HG03039 (cell line): Measurements from ENCODE around the gene EPS15.

ENCODE experiments used
- ATAC-seq: cut with Tn5 transposase; IDR thresholded peaks from one replicate; pipeline ENCODE4 v1.9.1; 2021; ENCODE audit warnings: mild to moderate bottlenecking, moderate library complexity; ENCODE audit not compliant: unreplicated experiment

Gene EPS15

GRCh38 chr1:51322417-51323101 lies 196.5 kb downstream of the EPS15 start:
- no peak for ATAC-seq

DNA sequence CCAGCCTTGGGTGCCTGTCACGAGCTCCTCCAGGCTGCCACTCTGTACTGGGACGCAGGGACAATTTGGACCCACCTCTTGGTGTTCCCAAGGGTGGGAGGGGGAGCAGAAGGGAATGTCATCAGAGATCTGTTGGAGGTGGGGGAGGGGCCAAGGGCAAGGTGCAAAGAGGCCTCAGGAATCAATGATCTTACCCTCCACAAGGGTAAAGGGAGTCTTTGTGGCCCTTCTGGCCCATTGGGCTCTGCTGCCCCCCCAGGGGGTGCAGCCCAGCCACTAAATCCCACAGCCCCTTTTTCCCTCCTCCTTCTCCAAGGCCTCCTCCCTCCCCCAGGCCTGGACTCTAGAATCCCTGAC lies 197.2 kb downstream of the EPS15 start:
- ATAC-seq = no peak

DNA sequence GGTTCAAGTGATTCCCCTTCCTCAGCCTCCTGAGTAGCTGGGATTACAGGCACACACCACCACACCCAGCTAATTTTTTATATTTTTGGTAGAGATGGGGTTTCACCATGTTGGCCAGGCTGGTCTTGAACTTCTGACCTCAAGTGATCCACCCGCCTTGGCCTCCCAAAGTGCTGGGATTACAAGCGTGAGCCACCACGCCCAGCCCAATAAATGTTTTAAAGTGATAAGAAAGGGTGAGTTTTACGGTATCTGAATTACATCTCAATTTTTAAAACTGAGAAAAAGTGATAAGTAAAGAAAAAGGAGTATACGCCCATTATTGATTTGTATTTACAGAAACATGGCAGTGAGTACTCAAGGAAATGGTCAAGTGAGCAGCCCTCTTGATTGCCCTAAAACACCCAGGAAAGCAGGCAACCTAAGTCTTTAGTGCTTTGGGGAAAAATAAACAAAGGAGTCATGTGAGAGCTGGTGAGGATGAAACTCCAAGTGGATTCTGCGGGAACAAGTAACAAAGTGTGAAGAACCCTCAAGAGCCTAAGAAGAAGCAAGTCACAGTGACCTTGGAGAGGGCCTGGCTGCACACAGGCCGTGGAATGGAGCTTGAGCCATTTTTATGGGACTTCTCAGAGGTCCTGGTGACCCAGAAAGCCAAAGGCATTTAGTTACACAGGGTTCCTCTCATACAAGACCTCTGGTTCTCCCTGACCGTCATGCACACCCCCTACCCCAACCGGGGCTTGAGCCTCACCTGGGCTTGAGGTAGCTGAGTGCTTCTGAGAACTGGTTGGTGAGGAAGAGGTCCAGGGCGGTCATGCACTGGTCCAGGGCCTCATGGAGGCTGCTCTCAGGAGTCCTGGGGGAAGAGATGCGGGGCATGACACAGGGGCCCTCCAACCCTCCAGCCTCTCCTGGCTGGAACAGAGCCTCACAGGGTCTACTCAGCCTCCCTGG lies 197.8 kb downstream of the EPS15 start:
- ATAC-seq = no peak

DNA sequence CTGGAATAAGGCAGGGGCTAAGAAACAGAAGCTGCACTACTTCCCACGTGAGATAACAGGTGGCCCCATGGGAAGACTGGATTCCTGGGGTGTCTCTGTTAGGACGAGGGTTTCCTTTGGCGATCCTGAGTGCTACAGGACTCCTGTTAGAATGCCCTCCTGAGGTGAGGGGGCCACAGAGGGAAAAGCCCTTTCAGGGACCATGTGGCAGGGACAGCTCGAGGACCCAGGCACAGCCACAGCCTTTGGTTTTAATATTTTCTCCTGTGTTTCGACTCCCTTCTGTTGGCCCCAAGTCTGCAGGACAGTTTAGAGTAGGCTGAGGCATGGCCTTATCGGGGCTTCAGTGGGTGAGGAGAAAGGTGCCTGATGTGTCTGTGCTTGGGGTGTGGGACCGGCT lies 201.3 kb downstream of the EPS15 start:
- ATAC-seq = no peak

DNA sequence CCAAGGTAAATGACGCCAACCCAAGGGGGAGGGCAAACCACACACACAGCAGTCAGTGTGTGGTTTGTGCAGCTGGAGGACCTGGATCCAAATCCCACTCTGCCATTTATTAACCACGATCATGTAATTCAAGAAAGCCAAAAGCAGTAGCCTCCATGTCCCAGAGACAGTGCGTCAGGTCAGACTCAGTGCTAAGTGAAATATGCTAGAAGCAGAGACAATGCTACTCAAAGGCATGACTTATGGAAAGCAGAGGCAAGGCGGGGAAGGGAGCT lies 202.3 kb downstream of the EPS15 start:
- ATAC-seq = no peak

- no peak for ATAC-seq
Measured at GRCh38 chr1:51316113-51316845, 202.8 kb downstream of the EPS15 start.

GRCh38 chr1:51314974-51315373 lies 204.1 kb downstream of the EPS15 start:
- no peak for ATAC-seq

GRCh38 chr1:51313961-51314777 lies 204.9 kb downstream of the EPS15 start:
- ATAC-seq = no peak

- no peak for ATAC-seq
Measured at GRCh38 chr1:51313268-51313852, 205.7 kb downstream of the EPS15 start.

DNA sequence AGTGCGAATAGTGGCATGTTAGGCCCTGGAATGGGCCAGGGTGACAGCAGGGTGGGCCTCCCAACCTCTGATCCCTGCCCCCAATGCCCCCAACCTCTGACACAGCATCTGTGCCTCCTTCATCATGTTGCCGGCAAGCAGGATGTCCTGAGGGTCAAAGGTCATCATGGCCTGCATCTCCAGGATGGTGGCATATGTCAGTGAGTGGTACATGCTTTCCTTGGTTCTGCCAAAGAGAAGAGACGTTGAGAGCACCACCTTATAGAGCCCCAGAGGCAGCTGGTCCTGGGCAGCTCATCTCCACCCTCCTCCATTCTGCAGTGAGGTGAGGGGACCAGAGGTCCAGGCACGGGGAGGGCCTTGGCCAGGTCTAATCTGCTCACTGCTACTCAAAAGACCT lies 206.3 kb downstream of the EPS15 start:
- ATAC-seq = no peak

DNA sequence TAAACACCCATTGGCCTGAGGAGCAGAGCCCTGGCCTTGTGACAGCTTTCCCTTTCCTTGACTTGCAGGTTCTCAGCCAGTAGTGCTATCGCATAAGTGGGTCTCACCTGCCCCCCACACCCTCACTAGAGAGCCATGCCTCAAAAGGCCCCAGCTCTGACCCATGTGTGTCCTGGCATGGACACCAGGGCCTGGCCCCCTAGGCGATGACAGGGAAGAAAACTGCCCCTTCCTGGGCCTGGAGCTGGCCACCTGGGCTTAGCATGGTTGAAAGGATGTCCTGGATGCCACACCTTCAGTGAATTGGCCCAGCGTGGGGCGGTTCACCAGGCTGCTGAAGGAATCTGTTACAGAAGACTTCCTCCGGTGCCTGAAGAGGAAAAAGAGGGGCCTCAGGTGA lies 207.2 kb downstream of the EPS15 start:
- no peak for ATAC-seq

DNA sequence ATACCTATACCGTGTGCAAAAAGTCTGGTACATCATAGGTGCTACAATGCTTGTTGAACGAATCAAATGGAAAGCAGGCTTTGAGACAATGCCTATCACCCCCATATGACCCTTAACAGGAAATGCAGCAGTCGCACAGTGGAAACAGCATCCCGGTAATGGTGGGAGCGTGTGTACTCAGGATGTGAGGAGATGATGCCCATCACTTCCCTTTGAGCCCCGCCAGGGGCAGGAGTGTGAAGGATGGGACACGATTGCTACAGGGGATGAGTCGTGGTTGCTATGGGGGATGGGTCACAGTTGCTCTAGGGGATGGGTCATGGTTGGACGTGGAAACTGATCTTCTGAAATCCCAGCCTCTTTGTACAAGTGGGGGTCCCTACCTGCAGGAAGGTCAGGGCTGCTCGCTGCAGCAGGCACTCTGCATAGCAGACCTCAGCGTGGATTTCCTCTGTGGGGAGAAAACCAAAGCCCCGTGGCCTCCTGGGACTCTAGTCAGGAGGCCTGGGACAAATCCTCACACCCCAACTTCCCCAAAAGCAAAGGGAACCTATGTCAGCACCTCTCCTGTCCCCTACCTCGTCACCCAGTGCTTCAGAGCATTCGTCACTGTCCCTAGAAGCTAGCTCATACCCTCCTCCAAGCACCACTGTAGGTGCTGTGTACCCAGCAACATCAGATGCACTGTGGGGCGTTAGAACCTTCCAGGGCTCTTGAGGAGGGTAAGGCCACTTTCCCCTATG lies 208.0 kb downstream of the EPS15 start:
- no peak for ATAC-seq

DNA sequence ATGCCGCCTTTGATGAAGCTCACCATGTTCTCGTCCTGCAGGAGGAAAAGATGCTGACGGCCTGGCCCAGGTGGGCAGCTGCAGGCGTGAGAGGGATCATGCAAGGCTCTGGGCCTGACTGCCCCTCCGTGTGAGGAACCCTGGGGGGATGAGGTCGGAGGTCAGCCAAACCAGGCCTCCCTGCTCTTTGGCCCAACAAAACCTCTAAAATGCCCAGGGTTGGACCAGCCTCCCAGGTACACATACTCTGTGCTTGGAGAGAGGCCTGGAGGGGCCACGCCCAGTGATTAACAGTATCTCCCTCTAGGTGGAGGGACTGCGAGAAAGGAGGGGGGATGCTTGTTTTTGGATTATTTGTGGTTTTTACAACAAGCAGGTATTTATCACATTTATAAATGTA lies 209.8 kb downstream of the EPS15 start:
- ATAC-seq = no peak

GRCh38 chr1:51308636-51309035 lies 210.4 kb downstream of the EPS15 start:
- ATAC-seq = no peak

DNA sequence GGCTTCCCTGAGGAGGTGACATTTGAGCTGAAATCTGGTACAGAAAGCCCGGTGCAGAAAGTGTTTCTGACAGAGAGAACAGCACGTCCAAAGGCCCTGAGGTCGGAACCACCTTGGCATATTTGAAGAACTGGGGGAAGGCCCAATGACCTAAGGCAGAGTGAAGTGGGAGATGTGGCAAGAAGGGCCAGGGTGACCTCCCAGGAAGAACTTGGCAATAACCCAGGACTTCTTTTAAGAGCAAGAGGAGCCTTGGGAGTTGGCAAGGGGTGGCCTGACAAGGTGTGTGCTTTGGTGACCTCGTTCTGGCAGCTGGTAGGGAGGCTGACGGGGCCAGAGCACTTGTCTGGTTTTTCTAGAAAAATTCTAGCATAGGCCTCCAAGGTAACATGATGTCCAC lies 212.1 kb downstream of the EPS15 start:
- ATAC-seq = no peak

GRCh38 chr1:51305371-51305823 lies 213.7 kb downstream of the EPS15 start:
- ATAC-seq = no peak

DNA sequence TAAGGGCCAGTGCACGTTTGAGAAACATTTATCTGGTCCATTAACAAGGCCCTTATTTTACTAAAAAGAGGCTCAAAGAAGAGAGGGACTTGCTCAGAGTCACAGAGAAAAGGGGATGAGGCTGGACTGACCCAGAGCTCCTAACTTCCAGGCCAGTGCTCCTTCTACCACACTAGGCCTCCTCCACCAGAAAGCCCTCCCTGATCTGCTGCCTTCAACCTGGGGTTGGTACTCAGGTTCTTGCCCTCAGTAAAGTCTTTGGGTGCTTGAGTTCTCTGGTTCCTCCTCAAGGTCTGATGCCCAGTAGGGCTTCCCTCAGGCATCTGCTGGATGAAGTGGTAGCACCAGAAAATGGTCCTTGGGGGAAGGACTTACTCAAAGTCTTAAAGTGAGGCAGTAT lies 214.7 kb downstream of the EPS15 start:
- no peak for ATAC-seq
